Lower lobe of right lung (tissue), 2 donors: Measurements from ENCODE around the gene PATL2. TPM values are rescaled to one million over a fixed set of nuclear protein-coding genes. Genes with fewer than 3 reads are reported as not detected.

Source experiments
- ATAC-seq, 2 donors: fragments of 200-7000 bp; cut with Tn5 transposase; one replicate each; pipeline ENCODE4 v1.9.1; 2020 to 2022; ENCODE audit warnings: mild to moderate bottlenecking in 2 of 2, moderate library complexity in 2 of 2
- DNase-seq: peaks from one replicate; pipeline ENCODE4 v3.0.0-alpha.2; 2020
- H3K27ac ChIP-seq: fragments of 200-600 bp; one replicate; pipeline ENCODE4 v1.8.0; 2022
- H3K27me3 ChIP-seq: fragments of 200-600 bp; one replicate; pipeline ENCODE4 v1.8.0; 2022; ENCODE audit warnings: low read depth
- H3K36me3 ChIP-seq: fragments of 200-600 bp; one replicate; pipeline ENCODE4 v1.8.0; 2022; ENCODE audit warnings: mild to moderate bottlenecking
- H3K4me1 ChIP-seq: fragments of 200-600 bp; one replicate; pipeline ENCODE4 v1.8.0; 2022
- H3K4me3 ChIP-seq: fragments of 200-600 bp; one replicate; pipeline ENCODE4 v1.8.0; 2022; ENCODE audit warnings: mild to moderate bottlenecking
- H3K9me3 ChIP-seq: fragments of 200-600 bp; one replicate; pipeline ENCODE4 v1.8.0; 2022
- CTCF ChIP-seq: fragments of 200-600 bp; IDR thresholded peaks from one replicate; pipeline ENCODE4 v1.8.0; 2022; ENCODE audit warnings: antibody characterized with exemption, mild to moderate bottlenecking
- intact Hi-C: fragments of 100-400 bp; cut with DNase I; formaldehyde crosslinking; loops from one replicate; pipeline ENCODE4 v1.11.0; 2022
- total RNA-seq: library from RNA; stranded (reverse); fragmentation: NEBNext Ultra II Directional; extraction: Animal tissue kit (Norgen Biotek cat#: 25700); gene quantifications from one replicate; pipeline ENCODE4 v1.2.1, GENCODE V29; 2021
- donor health status: DM: no; HTN: yes; CAD: no; lungs with severe emphysema.

Gene PATL2
- total RNA-seq, 1 donor from 2014 or later = 4.5 TPM

DNA sequence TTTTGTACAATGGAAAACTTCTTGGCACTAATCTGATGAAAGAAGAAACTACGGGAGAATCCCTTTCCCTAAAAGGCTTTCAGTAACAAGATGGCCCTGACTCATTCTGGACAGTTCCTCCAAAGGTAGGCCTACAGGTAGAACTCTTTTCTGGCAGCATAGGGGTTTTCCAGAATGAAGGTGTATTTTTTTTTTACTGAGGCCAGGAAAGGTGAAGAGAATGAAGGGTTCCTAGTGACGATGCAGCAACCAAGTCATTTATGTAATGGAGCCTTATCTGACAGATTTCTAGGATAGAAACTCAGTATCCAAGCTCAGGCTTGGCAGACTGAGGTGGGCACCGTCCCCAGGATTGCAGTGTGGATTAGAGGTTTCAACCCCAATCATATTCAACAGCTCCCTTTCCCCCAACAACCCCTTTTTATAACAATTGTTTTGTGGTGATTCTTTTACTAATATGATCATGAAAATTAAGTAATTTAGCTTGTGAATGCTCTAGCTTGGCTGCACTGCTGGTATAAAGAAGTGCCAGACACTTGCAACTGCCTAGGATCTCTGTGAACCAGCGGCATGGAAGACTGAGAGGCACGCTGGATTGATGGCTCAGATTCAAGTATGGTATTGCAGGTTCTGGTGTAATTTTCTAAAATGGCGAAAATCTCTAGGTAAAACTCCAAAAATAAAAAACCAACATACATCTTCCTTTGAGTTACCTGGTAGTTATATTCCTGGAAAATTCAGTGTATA, 16.5 kb upstream of the PATL2 start:
- Histone ChIP-seq H3K4me1 (peaks cover 67% of the 10 kb centered on the region), H3K36me3 (no peaks in the 10 kb centered on the region), H3K9me3 (no peaks in the 10 kb centered on the region), H3K27me3 (no peaks in the 10 kb centered on the region), H3K4me3 (peak overlapping the region; percentile 87), H3K27ac (peak overlapping the region; percentile 97)
- ATAC-seq = no peak
- TF ChIP-seq CTCF = no peak
- DNase-seq = no peak
- intact Hi-C loops = no loop called here

DNA sequence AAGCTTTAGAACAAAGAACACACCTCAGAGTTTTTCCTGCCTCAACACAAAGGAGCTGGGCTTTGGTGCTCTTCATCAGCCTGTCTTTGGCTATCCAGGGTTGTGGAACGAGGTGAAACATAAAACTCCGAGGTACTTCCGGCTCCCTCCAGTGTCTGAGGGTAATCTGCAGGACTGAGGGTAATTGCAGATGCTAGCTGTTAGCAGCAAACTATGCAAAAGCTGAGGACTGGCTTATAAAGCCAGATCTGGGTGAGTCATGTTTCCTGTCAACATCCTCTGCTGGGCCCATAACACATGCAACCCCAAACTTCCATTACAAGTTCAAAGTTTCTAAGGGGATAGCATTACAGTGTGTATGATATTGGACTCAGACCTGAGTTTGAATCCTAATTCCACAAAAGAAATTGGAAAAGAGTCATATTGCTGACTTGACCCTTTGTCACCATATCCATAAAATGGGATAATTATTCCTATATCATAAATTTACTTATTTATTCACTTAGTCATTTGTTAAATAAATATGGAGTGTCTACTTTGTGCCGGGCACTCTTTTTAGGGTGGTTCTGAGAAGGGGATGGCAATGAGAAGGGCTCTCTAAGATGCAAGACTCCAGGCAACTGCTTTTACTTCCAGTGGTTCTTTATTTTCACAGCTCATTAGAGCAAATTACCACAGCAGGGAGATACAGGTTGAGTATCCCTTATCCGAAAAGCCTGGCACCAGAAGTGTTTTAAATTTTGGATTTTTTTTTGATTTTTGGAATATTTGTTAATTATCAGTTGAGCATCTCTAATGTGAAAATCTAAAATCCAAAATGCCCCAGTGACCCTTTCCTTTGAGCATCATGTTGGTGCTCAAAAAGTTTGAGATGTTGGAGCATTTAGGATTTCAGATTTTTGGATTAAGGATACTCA, 15.7 kb upstream of the PATL2 start:
- H3K27ac ChIP-seq = peak overlapping the region; percentile 97
- TF ChIP-seq CTCF = no peak
- H3K4me3 ChIP-seq = peak overlapping the region; percentile 27
- H3K9me3 ChIP-seq = no peaks in the 10 kb centered on the region
- H3K27me3 ChIP-seq = no peaks in the 10 kb centered on the region
- intact Hi-C loops = no loop called here
- H3K36me3 ChIP-seq = no peaks in the 10 kb centered on the region
- H3K4me1 ChIP-seq = peaks cover 67% of the 10 kb centered on the region
- ATAC-seq (peak; percentile 16), DNase-seq (no peak)

GRCh38 chr15:44726136-44726535, 15.0 kb upstream of the PATL2 start:
- no peak for DNase-seq
- peaks cover 66% of the 10 kb centered on the region for H3K4me1 ChIP-seq
- intact Hi-C loops = no loop called here
- H3K36me3 ChIP-seq = no peaks in the 10 kb centered on the region
- no peaks in the 10 kb centered on the region for H3K9me3 ChIP-seq
- no peak for ATAC-seq
- peak overlapping the region; percentile 27 for H3K4me3 ChIP-seq
- no peaks in the 10 kb centered on the region for H3K27me3 ChIP-seq
- TF ChIP-seq CTCF = no peak
- peak overlapping the region; percentile 97 for H3K27ac ChIP-seq

- ATAC-seq = no peak
- no peak overlapping the region for H3K27ac ChIP-seq
- peaks cover 56% of the 10 kb centered on the region for H3K4me1 ChIP-seq
Observed at GRCh38 chr15:44722011-44722410, 10.9 kb upstream of the PATL2 start.

More at GRCh38 chr15:44722011-44722410, 10.9 kb upstream of the PATL2 start:
- intact Hi-C loops = no loop called here
- Histone ChIP-seq H3K27me3 (no peaks in the 10 kb centered on the region), H3K4me3 (no peak overlapping the region), H3K9me3 (no peaks in the 10 kb centered on the region), H3K36me3 (peaks cover 27% of the 10 kb centered on the region)
- TF ChIP-seq CTCF = no peak
- DNase-seq = no peak
